22Rv1 (cell line): ENCODE results near the gene FERMT1.

Experiments used
- H3K27ac ChIP-seq: fragments of 450-650 bp; 2 replicates; pipeline ENCODE4 v1.5.1; 2017
- CTCF ChIP-seq: fragments of 450-650 bp; IDR thresholded peaks from 2 replicates; pipeline ENCODE4 v1.5.1; 2017; ENCODE audit warnings: mild to moderate bottlenecking
- ZFX ChIP-seq: fragments of 450-650 bp; IDR thresholded peaks from 2 replicates; pipeline ENCODE4 v1.6.1; 2017; ENCODE audit warnings: antibody characterized with exemption, borderline replicate concordance

Gene FERMT1

GRCh38 chr20:6127825-6128224 is 5.0 kb upstream of the FERMT1 start:
- TF ChIP-seq ZFX (no peak), CTCF (no peak)
- H3K27ac ChIP-seq = no peak overlapping the region

GRCh38 chr20:6126846-6127245 is 4.0 kb upstream of the FERMT1 start:
- TF ChIP-seq CTCF = no peak
- no peak for TF ChIP-seq ZFX
- H3K27ac ChIP-seq = no peak overlapping the region

- peak overlapping the region; percentile 58; the same call in 1 of the 2 replicates for H3K27ac ChIP-seq
- TF ChIP-seq ZFX (no peak), CTCF (no peak)
Measured at GRCh38 chr20:6123649-6124014, 802 bp upstream of the FERMT1 start.

- TF ChIP-seq CTCF = no peak
- peak overlapping the region; percentile 58 for H3K27ac ChIP-seq
Measured at GRCh38 chr20:6122111-6122872, 538 bp downstream of the FERMT1 start.

- no peak for TF ChIP-seq CTCF
- no peak for TF ChIP-seq ZFX
- H3K27ac ChIP-seq = peak overlapping the region; percentile 58
Measured at GRCh38 chr20:6121504-6121903, 1.3 kb downstream of the FERMT1 start.

- H3K27ac ChIP-seq = no peak overlapping the region
- TF ChIP-seq ZFX (no peak), CTCF (no peak)
Measured at GRCh38 chr20:6120491-6120988, 2.3 kb downstream of the FERMT1 start.

GRCh38 chr20:6116758-6117157 is 6.1 kb downstream of the FERMT1 start:
- no peak for TF ChIP-seq CTCF
- TF ChIP-seq ZFX = no peak
- H3K27ac ChIP-seq = no peak overlapping the region
